HepG2 (cell line): ENCODE measurements around the gene KCTD5. TPM values are rescaled to one million over a fixed set of nuclear protein-coding genes. Genes with fewer than 3 reads are reported as not detected.

Source experiments
- AGO2 ChIP-seq: fragments of 200-400 bp; formaldehyde crosslinking; optimal IDR thresholded peaks from 2 replicates; pipeline ENCODE3; 2017; ENCODE audit warnings: mild to moderate bottlenecking, low read depth, low read length, moderate library complexity
- HOXA3 ChIP-seq: sonication (generic); formaldehyde crosslinking; IDR thresholded peaks from 2 replicates; pipeline ENCODE4 v1.5.0; 2020; ENCODE audit warnings: missing genetic modification reagents
- IRX3 ChIP-seq: sonication (generic); formaldehyde crosslinking; IDR thresholded peaks from 2 replicates; pipeline ENCODE4 v1.8.1; 2023; ENCODE audit warnings: mild to moderate bottlenecking, low read depth, missing genetic modification reagents, borderline replicate concordance
- MIER3 ChIP-seq: IDR thresholded peaks from 2 replicates; pipeline ENCODE4 v1.6.1; 2016; ENCODE audit warnings: missing compliant biosample characterization, borderline replicate concordance
- NCOR1 ChIP-seq: fragments of 200-600 bp; sonication (generic); IDR thresholded peaks from 2 replicates; pipeline ENCODE4 v1.7.0; 2017; ENCODE audit warnings: antibody characterized with exemption, low read length, borderline replicate concordance
- PATZ1 ChIP-seq: sonication (generic); formaldehyde crosslinking; IDR thresholded peaks from 2 replicates; pipeline ENCODE4 v1.4.0; 2020; ENCODE audit warnings: missing genetic modification reagents
- PAXIP1 ChIP-seq: sonication (generic); formaldehyde crosslinking; conservative IDR thresholded peaks from 2 replicates; pipeline ENCODE4 v1.4.0; 2020; ENCODE audit warnings: mild to moderate bottlenecking, missing genetic modification reagents, moderate library complexity
- RXRA ChIP-seq: sonication (generic); formaldehyde crosslinking; IDR thresholded peaks from 2 replicates; pipeline ENCODE4 v1.5.1; 2020; ENCODE audit warnings: missing genetic modification reagents
- SAP130 ChIP-seq: IDR thresholded peaks from 2 replicates; pipeline ENCODE4 v1.6.1; 2016; ENCODE audit warnings: low read depth
- SRF ChIP-seq: IDR thresholded peaks from 2 replicates; pipeline ENCODE4 v1.6.1; 2011; ENCODE audit warnings: mild to moderate bottlenecking, low read depth, low read length, moderate library complexity
- STAT5B ChIP-seq: sonication (generic); formaldehyde crosslinking; IDR thresholded peaks from 2 replicates; pipeline ENCODE4 v1.4.0; 2020; ENCODE audit warnings: missing genetic modification reagents
- TBX2 ChIP-seq: sonication (generic); formaldehyde crosslinking; IDR thresholded peaks from 2 replicates; pipeline ENCODE4 v1.5.0; 2020; ENCODE audit warnings: missing genetic modification reagents, mild to moderate bottlenecking, borderline replicate concordance
- TEAD2 ChIP-seq: sonication (generic); formaldehyde crosslinking; IDR thresholded peaks from 2 replicates; pipeline ENCODE4 v1.9.0; 2021; ENCODE audit warnings: missing genetic modification reagents
- THRA ChIP-seq: sonication (generic); formaldehyde crosslinking; IDR thresholded peaks from 2 replicates; pipeline ENCODE4 v1.4.0; 2020; ENCODE audit warnings: missing genetic modification reagents, borderline replicate concordance
- ZFAT ChIP-seq: sonication (generic); formaldehyde crosslinking; conservative IDR thresholded peaks from 2 replicates; pipeline ENCODE4 v1.8.1; 2023; ENCODE audit warnings: missing genetic modification reagents, inconsistent platforms
- ZFX ChIP-seq: sonication (generic); formaldehyde crosslinking; IDR thresholded peaks from 2 replicates; pipeline ENCODE4 v1.4.0; 2020; ENCODE audit warnings: mild to moderate bottlenecking, low read depth, missing genetic modification reagents, moderate library complexity
- ZFY ChIP-seq: sonication (generic); formaldehyde crosslinking; IDR thresholded peaks from 2 replicates; pipeline ENCODE4 v1.4.0; 2020; ENCODE audit warnings: missing genetic modification reagents
- ZNF10 ChIP-seq: sonication (generic); formaldehyde crosslinking; IDR thresholded peaks from 2 replicates; pipeline ENCODE4 v1.4.0; 2020; ENCODE audit warnings: mild to moderate bottlenecking, low read depth, missing genetic modification reagents, borderline replicate concordance
- ZNF333 ChIP-seq: sonication (generic); formaldehyde crosslinking; IDR thresholded peaks from 2 replicates; pipeline ENCODE4 v1.4.0; 2020; ENCODE audit warnings: mild to moderate bottlenecking, missing genetic modification reagents, borderline replicate concordance
- polyA plus RNA-seq, 8 experiments: library from polyadenylated mRNA; depleted of rRNA in 3 of 8; stranded (reverse) in 7 of 8; unstranded in 1 of 8; fragments of >200 nt; fragmentation: Illumina TruSeq in 4 of 8; extraction: Trizol in 4 of 8; gene quantifications; 2 replicates each; pipeline versions ENCODE4 v1.2.1 to v1.2.3, GENCODE V29; 2011 to 2016; ENCODE audit warnings: low read depth in 4 of 8, missing spikeins in 1 of 8, mixed read lengths in 1 of 8; ENCODE audit not compliant: insufficient read depth in 1 of 8
- total RNA-seq, 5 experiments: library from RNA; depleted of rRNA; stranded (reverse); fragments of >200 nt; fragmentation: Illumina TruSeq; extraction: Trizol; gene quantifications; 2 replicates each; pipeline ENCODE4 v1.2.3, GENCODE V29; 2016; ENCODE audit warnings: low read depth in 1 of 5
- TF ChIP-seq, protein P1 (sequence below): sonication (generic); formaldehyde crosslinking; IDR thresholded peaks from 2 replicates; pipeline ENCODE4 v1.9.0; 2021; ENCODE audit warnings: missing genetic modification reagents, mild to moderate bottlenecking, borderline replicate concordance

KCTD5 gene
- total and polyA plus RNA-seq, 2 of the 13 experiments (the other 11 are each of a cell fraction or from before 2014, with no cell fraction given): 25.4 to 29.8 TPM

DNA sequence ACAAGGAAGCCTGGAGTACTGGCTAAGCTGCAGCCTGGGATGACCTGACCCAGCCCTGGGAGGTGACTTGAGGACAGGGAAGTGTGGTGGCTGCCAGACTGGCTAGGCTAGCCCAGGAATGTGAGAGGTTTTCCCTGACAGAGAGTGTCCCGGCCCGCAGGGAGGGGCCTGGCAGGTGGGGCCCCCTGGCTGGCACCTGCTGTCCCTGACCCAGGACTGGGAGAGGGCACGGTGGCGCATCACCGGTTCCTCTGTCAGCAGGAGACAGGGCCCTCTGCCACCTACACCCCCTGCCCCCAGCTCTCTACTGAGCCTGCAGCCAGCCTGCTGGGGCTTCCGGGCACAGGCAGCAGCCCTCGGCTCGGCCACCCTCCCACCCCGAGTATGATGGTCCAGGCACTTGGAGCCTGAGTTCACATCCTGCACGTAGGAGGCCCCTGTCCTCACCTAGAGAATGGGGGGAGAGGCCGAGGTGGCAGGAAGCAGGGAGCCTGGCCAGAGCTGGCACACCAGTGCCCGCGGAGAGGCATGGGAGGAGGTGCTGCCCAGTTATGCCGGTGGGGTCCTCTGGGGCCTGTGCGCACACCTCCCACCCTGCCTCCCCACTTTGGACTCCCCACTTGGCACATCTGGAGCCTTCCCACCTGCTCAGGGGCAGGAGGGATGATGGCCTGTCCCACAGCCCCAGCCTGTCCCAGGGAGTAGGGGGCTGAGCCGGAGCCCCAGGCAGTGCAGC lies 37.2 kb downstream of the KCTD5 start (continued):
- TF ChIP-seq IRX3 (CRISPR knock-in tag) (no peak), PAXIP1 (CRISPR knock-in tag) (0 out of 2 replicates have a peak, but pooled peaks have one; percentile 16), ZFX (0 out of 2 replicates have a peak, but pooled peaks have one; percentile 39), THRA (CRISPR knock-in tag) (peak; percentile 97), ZFY (peak; percentile 33; the same call in 1 of the 2 replicates), SAP130 (0 out of 2 replicates have a peak, but pooled peaks have one; percentile 20), SRF (no peak), AGO2 (no peak), TBX2 (CRISPR knock-in tag) (peak; percentile 29; the same call in 1 of the 2 replicates), STAT5B (no peak), ZFAT (CRISPR knock-in tag) (no peak), ZNF333 (CRISPR knock-in tag) (no peak), MIER3 (CRISPR knock-in tag) (no peak), TEAD2 (CRISPR knock-in tag) (no peak), HOXA3 (CRISPR knock-in tag) (peak; percentile 11; the same call in 1 of the 2 replicates), RXRA (CRISPR knock-in tag) (peak; percentile 98), NCOR1 (peak; percentile 19; the same call in 1 of the 2 replicates), ZNF10 (CRISPR knock-in tag) (no peak), PATZ1 (peak; percentile 77)
- TF ChIP-seq, protein P1, sequence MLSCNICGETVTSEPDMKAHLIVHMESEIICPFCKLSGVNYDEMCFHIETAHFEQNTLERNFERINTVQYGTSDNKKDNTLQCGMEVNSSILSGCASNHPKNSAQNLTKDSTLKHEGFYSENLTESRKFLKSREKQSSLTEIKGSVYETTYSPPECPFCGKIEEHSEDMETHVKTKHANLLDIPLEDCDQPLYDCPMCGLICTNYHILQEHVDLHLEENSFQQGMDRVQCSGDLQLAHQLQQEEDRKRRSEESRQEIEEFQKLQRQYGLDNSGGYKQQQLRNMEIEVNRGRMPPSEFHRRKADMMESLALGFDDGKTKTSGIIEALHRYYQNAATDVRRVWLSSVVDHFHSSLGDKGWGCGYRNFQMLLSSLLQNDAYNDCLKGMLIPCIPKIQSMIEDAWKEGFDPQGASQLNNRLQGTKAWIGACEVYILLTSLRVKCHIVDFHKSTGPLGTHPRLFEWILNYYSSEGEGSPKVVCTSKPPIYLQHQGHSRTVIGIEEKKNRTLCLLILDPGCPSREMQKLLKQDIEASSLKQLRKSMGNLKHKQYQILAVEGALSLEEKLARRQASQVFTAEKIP (CRISPR knock-in tag): no peak
